ENCODE data around the gene TREML4.

TREML4 gene

GRCh38 chr6:41288030-41288753, 60.0 kb downstream of the TREML4 start:
- DNase-seq (ENCODE audit: low read depth) = no peak
